GM21737 (cell line): ENCODE measurements around the gene GLS2.
"Not testable (repeated sequence)": the region's sequence is repeated elsewhere in the genome, so short reads cannot be mapped to it uniquely, and the experiment has no call there.

Experiments used
- ATAC-seq: cut with Tn5 transposase; IDR thresholded peaks from one replicate; pipeline ENCODE4 v1.9.1; 2021; ENCODE audit warnings: mild to moderate bottlenecking, moderate library complexity; ENCODE audit not compliant: unreplicated experiment

Gene GLS2

GRCh38 chr12:56488041-56488955 is at the start of gene GLS2:
Gene GLS2 (minus strand): TSS chr12:56488161. CDS start chr12:56488118, 43 bp downstream.
- peak; percentile 89 for ATAC-seq

GRCh38 chr12:56537546-56537945 is 49.6 kb upstream of the GLS2 start:
- no peak for ATAC-seq

GRCh38 chr12:56530390-56531055 is 42.6 kb upstream of the GLS2 start:
- no peak for ATAC-seq

- ATAC-seq, result no peak
Observed at GRCh38 chr12:56529656-56530055, 41.7 kb upstream of the GLS2 start.

- no peak for ATAC-seq
Observed at GRCh38 chr12:56528846-56529245, 40.9 kb upstream of the GLS2 start.

- ATAC-seq, result no peak
Observed at GRCh38 chr12:56522411-56523193, 34.6 kb upstream of the GLS2 start.

- no peak for ATAC-seq
Observed at GRCh38 chr12:56521590-56522371, 33.8 kb upstream of the GLS2 start, which contains the start of gene RBMS2. Gene RBMS2 (plus strand): TSS chr12:56521820. CDS start chr12:56522024, 204 bp downstream.

- ATAC-seq, result no peak
Observed at GRCh38 chr12:56521209-56521589, 33.2 kb upstream of the GLS2 start.

- no peak for ATAC-seq
Observed at GRCh38 chr12:56520506-56520905, 32.5 kb upstream of the GLS2 start.

- ATAC-seq, result no peak
Observed at GRCh38 chr12:56520048-56520447, 32.1 kb upstream of the GLS2 start.

- no peak for ATAC-seq
Observed at GRCh38 chr12:56518570-56518969, 30.6 kb upstream of the GLS2 start.

GRCh38 chr12:56517854-56518253 is 29.9 kb upstream of the GLS2 start:
- no peak for ATAC-seq

GRCh38 chr12:56514014-56514318 is 26.0 kb upstream of the GLS2 start:
- not testable (repeated sequence) for ATAC-seq

- no peak for ATAC-seq
Observed at GRCh38 chr12:56510786-56511185, 22.8 kb upstream of the GLS2 start.

GRCh38 chr12:56499879-56500278 is 11.9 kb upstream of the GLS2 start:
- not testable (repeated sequence) for ATAC-seq

- not testable (repeated sequence) for ATAC-seq
Observed at GRCh38 chr12:56499452-56499851, 11.5 kb upstream of the GLS2 start.

- not testable (repeated sequence) for ATAC-seq
Observed at GRCh38 chr12:56498126-56498902, 10.4 kb upstream of the GLS2 start.

- ATAC-seq, result not testable (repeated sequence)
Observed at GRCh38 chr12:56496704-56497103, 8.7 kb upstream of the GLS2 start.

- not testable (repeated sequence) for ATAC-seq
Observed at GRCh38 chr12:56494481-56494880, 6.5 kb upstream of the GLS2 start.

- ATAC-seq, result not testable (repeated sequence)
Observed at GRCh38 chr12:56494106-56494415, 6.1 kb upstream of the GLS2 start.
